ENCODE data around the gene SNUPN.
"Not testable (repeated sequence)": the region's sequence is repeated elsewhere in the genome, so short reads cannot be mapped to it uniquely, and the experiment has no call there.

- not testable (repeated sequence) for TF ChIP-seq CTCF (conservative IDR thresholded peaks at IDR 0.05; ENCODE audit: low read depth, low read length); EZH2 (IDR thresholded peaks at IDR 0.05; ENCODE audit: borderline replicate concordance, low read depth, low read length, poor library complexity, severe bottlenecking)
Observed at GRCh38 chr15:75633922-75634321, 8.4 kb upstream of the SNUPN start.

All from A673 (cell line).